HG03196 (cell line): ENCODE results near the gene TCTN3.
"Not testable (repeated sequence)": the region's sequence is repeated elsewhere in the genome, so short reads cannot be mapped to it uniquely, and the experiment has no call there.

Experiments
- ATAC-seq: cut with Tn5 transposase; IDR thresholded peaks from one replicate; pipeline ENCODE4 v1.9.1; 2021; ENCODE audit not compliant: unreplicated experiment

TCTN3 gene

DNA sequence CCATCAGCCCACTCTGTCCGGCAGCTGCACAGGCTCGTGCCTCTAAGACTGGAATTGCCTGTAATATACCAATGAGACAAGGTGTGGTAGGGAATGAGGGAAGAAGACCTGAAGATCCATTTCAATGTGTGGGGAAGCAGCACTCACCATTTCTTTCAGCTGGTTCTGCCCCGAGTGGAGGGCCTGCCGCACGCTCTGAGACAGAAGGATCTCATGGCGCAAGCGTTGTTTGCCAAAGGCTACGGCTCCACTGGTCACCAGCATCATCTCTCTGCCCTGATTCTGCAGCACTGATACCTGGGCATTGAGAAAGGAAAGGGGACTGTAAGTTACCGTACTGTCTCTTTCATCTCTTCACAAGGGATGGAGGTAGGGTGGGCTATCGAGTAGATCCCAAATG is 56.6 kb downstream of the TCTN3 start:
- ATAC-seq: no peak

DNA sequence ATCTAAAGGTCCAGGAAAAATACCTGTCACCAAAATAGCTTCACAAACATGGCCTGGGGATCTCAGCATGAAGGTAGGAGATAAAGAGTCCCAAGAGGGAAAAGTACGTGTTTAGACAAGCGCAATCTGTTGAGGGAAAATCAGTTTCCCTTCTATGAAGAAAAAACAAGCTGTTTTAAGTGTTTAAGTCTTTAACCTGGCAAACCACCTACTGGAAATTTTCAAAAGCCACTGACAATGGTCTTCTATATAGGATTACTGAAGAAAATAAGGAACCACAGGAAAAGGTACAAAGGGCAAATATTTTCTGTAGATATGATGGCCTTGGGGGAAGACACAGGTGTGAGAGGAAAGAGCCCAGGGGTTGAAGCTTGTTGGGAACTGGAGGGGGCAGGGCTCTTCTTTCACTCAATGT is 58.4 kb downstream of the TCTN3 start:
- no peak for ATAC-seq

DNA sequence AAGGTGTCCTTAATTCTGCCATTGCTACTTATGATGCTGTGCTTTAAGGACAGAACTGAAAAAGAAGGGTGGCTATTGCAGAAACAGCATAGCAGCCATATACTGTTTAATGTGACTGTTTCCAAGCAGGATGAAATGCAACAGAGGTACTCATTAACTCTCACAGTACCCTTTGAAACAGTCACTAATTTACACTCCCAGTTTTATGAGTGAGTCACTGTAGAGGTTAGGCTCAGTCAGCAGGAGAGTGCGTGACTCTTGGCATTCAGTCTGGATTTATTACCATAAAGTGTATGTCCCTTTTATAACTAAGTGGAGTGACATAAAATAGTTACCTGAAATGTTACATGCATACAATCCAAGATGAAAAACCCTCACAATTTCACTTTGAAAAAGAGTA is 64.9 kb downstream of the TCTN3 start:
- no peak for ATAC-seq

DNA sequence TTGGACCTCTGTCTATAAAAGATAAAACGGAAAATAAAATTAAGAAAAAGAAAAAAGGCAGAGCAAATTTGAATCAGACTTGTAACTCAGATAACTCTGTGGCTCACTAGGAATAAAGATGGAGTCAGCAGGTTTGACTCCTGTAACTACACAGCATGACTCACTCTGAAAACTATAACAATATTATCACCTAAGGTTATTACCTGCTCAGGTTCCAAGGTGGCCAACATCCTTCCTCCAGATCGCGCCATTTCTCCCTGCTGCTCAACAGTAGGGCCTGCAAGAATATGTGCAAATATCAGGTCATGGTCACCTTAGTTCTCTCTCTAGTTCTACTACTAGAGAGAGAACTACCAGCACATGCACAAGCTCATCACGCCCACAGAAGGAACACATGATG is 67.2 kb downstream of the TCTN3 start:
- ATAC-seq: no peak

DNA sequence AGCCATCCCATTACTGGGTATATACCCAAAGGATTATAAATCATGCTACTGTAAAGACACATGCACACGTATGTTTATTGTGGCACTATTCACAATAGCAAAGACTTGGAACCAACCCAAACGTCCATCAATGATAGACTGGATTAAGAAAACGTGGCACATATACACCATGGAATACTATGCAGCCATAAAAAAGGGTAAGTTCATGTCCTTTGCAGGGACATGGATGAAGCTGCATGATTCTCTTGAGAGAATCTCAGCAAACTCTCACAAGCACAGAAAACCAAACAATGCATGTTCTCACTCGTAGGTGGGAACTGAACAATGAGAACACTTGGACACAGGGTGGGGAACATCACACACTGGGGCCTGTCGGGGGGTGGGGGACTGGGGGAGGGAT is 73.3 kb downstream of the TCTN3 start:
- not testable (repeated sequence) for ATAC-seq

DNA sequence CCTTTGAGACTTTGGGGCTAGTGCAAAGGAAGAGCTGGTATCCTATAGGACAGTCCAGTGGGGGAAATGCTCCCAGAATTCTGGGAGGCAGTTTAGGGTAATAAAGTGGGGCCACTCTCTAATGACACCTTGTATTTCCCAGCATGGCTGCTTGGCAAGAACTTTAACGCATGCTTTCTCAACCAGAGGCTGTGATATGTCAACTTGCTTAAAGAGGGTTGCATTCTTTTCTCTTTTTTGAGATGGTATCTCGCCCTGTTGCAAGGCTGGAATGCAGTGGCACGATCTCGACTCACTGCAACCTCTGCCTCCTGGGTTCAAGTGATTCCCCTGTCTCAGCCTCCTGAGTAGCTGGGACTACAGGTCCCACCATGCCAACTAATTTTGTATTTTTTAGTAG is 75.6 kb downstream of the TCTN3 start:
- ATAC-seq: no peak

DNA sequence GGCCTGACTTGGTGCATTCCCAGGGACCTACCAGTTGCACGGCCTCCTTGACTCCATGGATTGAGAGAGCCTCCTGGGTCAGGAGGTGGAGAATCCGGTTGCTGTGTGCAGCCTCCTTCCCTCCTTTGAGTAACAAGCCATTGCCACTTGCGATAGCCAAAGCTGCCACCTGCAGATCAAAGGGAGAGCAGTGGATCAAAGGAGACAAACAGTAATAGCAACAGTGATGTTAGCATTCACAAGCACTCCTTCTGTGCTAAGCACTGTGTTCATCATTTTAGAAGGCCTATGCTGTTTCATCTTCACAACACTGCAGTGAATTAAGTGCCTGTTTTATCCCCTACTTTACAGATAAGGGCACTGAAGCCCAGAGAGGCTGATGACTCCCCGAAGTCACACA is 77.3 kb downstream of the TCTN3 start:
- no peak for ATAC-seq
